Tibial nerve (tissue), 4 donors: ENCODE measurements around the gene UTP11.

ENCODE experiments used
- CTCF ChIP-seq, 5 experiments: fragments of 200-600 bp in 3 of 5; fragments of 450-650 bp in 2 of 5; sonication (generic) in 3 of 5; IDR thresholded peaks; one replicate each; pipeline ENCODE4 v1.5.1; 2016 to 2019; ENCODE audit warnings: antibody characterized with exemption in 5 of 5, mild to moderate bottlenecking in 3 of 5, moderate library complexity in 2 of 5
- EP300 ChIP-seq, 2 donors: sonication (generic); formaldehyde crosslinking; IDR thresholded peaks; one replicate each; pipeline ENCODE4 v1.6.1; 2017; ENCODE audit warnings: antibody characterized with exemption in 2 of 2, mild to moderate bottlenecking in 1 of 2
- POLR2A ChIP-seq, 2 donors: fragments of 450-650 bp; IDR thresholded peaks; one replicate each; pipeline ENCODE4 v1.6.1; 2017; ENCODE audit warnings: antibody characterized with exemption in 2 of 2, mild to moderate bottlenecking in 2 of 2, moderate library complexity in 2 of 2

- TF ChIP-seq POLR2A (IDR thresholded peaks at IDR 0.05) (no peak), CTCF (IDR thresholded peaks at IDR 0.05) (peak in 1 of 5 experiments; percentile 6), EP300 (IDR thresholded peaks at IDR 0.05) (no peak)
Observed at GRCh38 chr1:38037221-38037939, 24.8 kb downstream of the UTP11 start.
